Nephron progenitor cell (in vitro differentiated cells): ENCODE measurements around the gene TMEM151B.
"Not testable (repeated sequence)": the region's sequence is repeated elsewhere in the genome, so short reads cannot be mapped to it uniquely, and the experiment has no call there.

ENCODE experiments used
- DNase-seq: peaks from one replicate; pipeline ENCODE4 v3.0.0; 2021
- H3K27ac Mint-ChIP-seq: 2 replicates; pipeline ENCODE4 v1.8.0; 2021; ENCODE audit warnings: mild to moderate bottlenecking, moderate library complexity, mixed read lengths
- H3K27me3 Mint-ChIP-seq: 2 replicates; pipeline ENCODE4 v1.8.0; 2021; ENCODE audit warnings: mild to moderate bottlenecking, low read depth, mixed read lengths; ENCODE audit not compliant: poor library complexity
- H3K36me3 Mint-ChIP-seq: 2 replicates; pipeline ENCODE4 v1.8.0; 2021; ENCODE audit warnings: low read depth, mixed read lengths
- H3K4me1 Mint-ChIP-seq: 2 replicates; pipeline ENCODE4 v1.8.0; 2021; ENCODE audit warnings: mixed read lengths
- H3K4me3 Mint-ChIP-seq: 2 replicates; pipeline ENCODE4 v1.8.0; 2021; ENCODE audit warnings: mild to moderate bottlenecking, moderate library complexity, mixed read lengths
- H3K9me3 Mint-ChIP-seq: 2 replicates; pipeline ENCODE4 v1.8.0; 2021; ENCODE audit warnings: mild to moderate bottlenecking, moderate library complexity, mixed read lengths
- CTCF ChIP-seq: fragments of 200-600 bp; sonication (generic); IDR thresholded peaks from 2 replicates; pipeline ENCODE4 v1.5.0; 2021; ENCODE audit warnings: antibody characterized with exemption

The TMEM151B gene

GRCh38 chr6:44230034-44230675 lies 40.1 kb upstream of the TMEM151B start:
- H3K27ac Mint-ChIP-seq, result no peak overlapping the region

DNA sequence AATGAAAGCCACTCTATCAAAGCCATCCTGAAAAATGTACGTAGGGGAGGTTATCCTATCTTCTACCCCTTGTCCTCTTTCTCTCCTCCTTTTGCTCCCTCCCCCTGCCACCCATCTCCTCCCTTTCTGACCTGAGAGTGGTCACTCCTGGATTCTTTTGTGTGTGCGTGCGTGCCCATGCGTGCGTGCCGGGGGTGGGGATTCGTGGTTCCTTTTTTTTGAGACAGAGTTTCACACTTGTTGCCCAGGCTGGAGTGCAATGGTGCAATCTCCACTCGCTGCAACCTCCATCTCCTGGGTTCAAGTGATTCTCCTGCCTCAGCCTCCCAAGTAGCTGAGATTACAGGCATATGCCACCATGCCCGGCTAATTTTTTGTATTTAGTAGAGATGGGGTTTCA lies 38.8 kb upstream of the TMEM151B start:
- H3K27ac Mint-ChIP-seq, H3K9me3 Mint-ChIP-seq, H3K27me3 Mint-ChIP-seq, DNase-seq: not testable (repeated sequence)
- H3K4me3 Mint-ChIP-seq, result peak overlapping the region; percentile 63
- H3K36me3 Mint-ChIP-seq, result peaks cover 18% of the 10 kb centered on the region
- peaks cover 84% of the 10 kb centered on the region for H3K4me1 Mint-ChIP-seq

More at GRCh38 chr6:44230034-44230675, 40.1 kb upstream of the TMEM151B start:
- Mint-ChIP-seq H3K4me1 (peaks cover 84% of the 10 kb centered on the region), H3K4me3 (no peak overlapping the region), H3K27me3 (peaks cover 4% of the 10 kb centered on the region), H3K36me3 (peaks cover 18% of the 10 kb centered on the region), H3K9me3 (no peaks in the 10 kb centered on the region)
- no peak for TF ChIP-seq CTCF
- DNase-seq, result no peak

- H3K9me3 Mint-ChIP-seq, result no peaks in the 10 kb centered on the region
- H3K4me3 Mint-ChIP-seq, result no peak overlapping the region
- peaks cover 79% of the 10 kb centered on the region for H3K4me1 Mint-ChIP-seq
These were observed 37.3 kb upstream of the TMEM151B start for GRCh38 chr6:44232676-44233566.

GRCh38 chr6:44233567-44234100 lies 36.6 kb upstream of the TMEM151B start:
- peak overlapping the region; percentile 49 for H3K27ac Mint-ChIP-seq
- H3K4me3 Mint-ChIP-seq, result no peak overlapping the region
- H3K36me3 Mint-ChIP-seq, result peaks cover 18% of the 10 kb centered on the region
- TF ChIP-seq CTCF, result no peak
- H3K27me3 Mint-ChIP-seq, result peaks cover 10% of the 10 kb centered on the region
- no peaks in the 10 kb centered on the region for H3K9me3 Mint-ChIP-seq
- no peak for DNase-seq
- peaks cover 79% of the 10 kb centered on the region for H3K4me1 Mint-ChIP-seq

More at GRCh38 chr6:44232676-44233566, 37.3 kb upstream of the TMEM151B start:
- Mint-ChIP-seq H3K27ac (peak overlapping the region; percentile 26), H3K27me3 (peaks cover 6% of the 10 kb centered on the region), H3K36me3 (peaks cover 18% of the 10 kb centered on the region)
- no peak for DNase-seq
- TF ChIP-seq CTCF, result no peak

- peak; percentile 63 for DNase-seq
- Mint-ChIP-seq H3K27ac (peak overlapping the region; percentile 29), H3K9me3 (no peaks in the 10 kb centered on the region), H3K4me1 (peaks cover 73% of the 10 kb centered on the region), H3K27me3 (peaks cover 18% of the 10 kb centered on the region), H3K36me3 (peaks cover 18% of the 10 kb centered on the region), H3K4me3 (no peak overlapping the region)
- TF ChIP-seq CTCF, result peak; percentile 64
These were observed 35.9 kb upstream of the TMEM151B start for GRCh38 chr6:44234101-44235025.
